Germinal center (tissue), 1 donor: ENCODE measurements around the gene OR5V1.
"Not testable (repeated sequence)": the region's sequence is repeated elsewhere in the genome, so short reads cannot be mapped to it uniquely, and the experiment has no call there.

ENCODE experiments used
- DNase-seq: peaks from one replicate; pipeline ENCODE4 v3.0.0; 2012; ENCODE audit warnings: mixed read lengths, low spot score

OR5V1 gene

GRCh38 chr6:29368765-29369164 lies at the start of gene OR5V1:
OR5V1 (minus strand) TSS chr6:29368865; CDS start chr6:29356195, 12,670 bp downstream.
- DNase-seq: no peak

GRCh38 chr6:29414588-29414987 lies 45.9 kb upstream of the OR5V1 start, which contains the start of gene OR12D1:
OR12D1 (plus strand) TSS chr6:29414928.
- no peak for DNase-seq

- DNase-seq: no peak
Observed at GRCh38 chr6:29403801-29404200, 35.1 kb upstream of the OR5V1 start.

GRCh38 chr6:29399525-29399924 lies 30.9 kb upstream of the OR5V1 start:
- DNase-seq: no peak

GRCh38 chr6:29395331-29395730 lies 26.7 kb upstream of the OR5V1 start, which contains the start of gene OR12D2:
OR12D2 (plus strand) TSS chr6:29395631; CDS start chr6:29396700, 1,069 bp downstream.
- DNase-seq: no peak

GRCh38 chr6:29388533-29388932 lies 19.9 kb upstream of the OR5V1 start:
- no peak for DNase-seq

GRCh38 chr6:29376003-29376402 lies 7.3 kb upstream of the OR5V1 start:
- no peak for DNase-seq

- DNase-seq: no peak
Observed at GRCh38 chr6:29375191-29375590, 6.5 kb upstream of the OR5V1 start, which contains the start of gene OR12D3. OR12D3 (minus strand) TSS chr6:29375291; CDS start chr6:29375287, 4 bp downstream.

GRCh38 chr6:29355603-29356002 lies 13.1 kb downstream of the OR5V1 start:
- no peak for DNase-seq

GRCh38 chr6:29354980-29355379 lies 13.7 kb downstream of the OR5V1 start:
- no peak for DNase-seq

GRCh38 chr6:29349348-29349747 lies 19.3 kb downstream of the OR5V1 start:
- not testable (repeated sequence) for DNase-seq

GRCh38 chr6:29345380-29345779 lies 23.3 kb downstream of the OR5V1 start:
- DNase-seq: no peak

- DNase-seq: no peak
Observed at GRCh38 chr6:29336269-29336668, 32.4 kb downstream of the OR5V1 start.

GRCh38 chr6:29332676-29333075 lies 36.0 kb downstream of the OR5V1 start:
- DNase-seq: no peak

- DNase-seq: no peak
Observed at GRCh38 chr6:29325777-29326176, 42.9 kb downstream of the OR5V1 start.

GRCh38 chr6:29323332-29323731 lies 45.3 kb downstream of the OR5V1 start:
- not testable (repeated sequence) for DNase-seq

- no peak for DNase-seq
Observed at GRCh38 chr6:29319931-29320330, 48.7 kb downstream of the OR5V1 start.
